K562 (cell line): ENCODE measurements around the gene FILIP1L. TPM values are rescaled to one million over a fixed set of nuclear protein-coding genes. Genes with fewer than 3 reads are reported as not detected.

ENCODE experiments used
- ATF7 ChIP-seq: fragments of 450-650 bp; IDR thresholded peaks from 2 replicates; pipeline ENCODE4 v1.7.1; 2014; ENCODE audit warnings: mild to moderate bottlenecking, moderate library complexity
- HIVEP1 ChIP-seq: fragments of 250-450 bp; sonication (Bioruptor Pico); IDR thresholded peaks from 2 replicates; pipeline ENCODE4 v1.4.0; 2020; ENCODE audit warnings: mild to moderate bottlenecking
- PURB ChIP-seq: sonication (generic); formaldehyde crosslinking; IDR thresholded peaks from 2 replicates; pipeline ENCODE4 v1.9.0; 2021; ENCODE audit warnings: low read depth, mild to moderate bottlenecking, missing genetic modification reagents
- REST ChIP-seq, 2 experiments: fragments of 450-650 bp; formaldehyde crosslinking in 1 of 2; IDR thresholded peaks; 2 replicates each; pipeline versions ENCODE4 v1.4.0 to v1.6.1; 2014 to 2020; ENCODE audit warnings: mild to moderate bottlenecking in 2 of 2, borderline replicate concordance in 1 of 2, low read depth in 1 of 2
- SRSF3 ChIP-seq: fragments of 200-400 bp; formaldehyde crosslinking; IDR thresholded peaks from 2 replicates; pipeline ENCODE4 v1.6.1; 2016; ENCODE audit warnings: mild to moderate bottlenecking, low read length, moderate library complexity; ENCODE audit not compliant: insufficient read depth
- ZFP1 ChIP-seq: fragments of 450-650 bp; formaldehyde crosslinking; IDR thresholded peaks from 2 replicates; pipeline ENCODE4 v1.4.0; 2020; ENCODE audit warnings: mild to moderate bottlenecking, mixed read lengths
- polyA plus RNA-seq, 8 experiments: library from polyadenylated mRNA; depleted of rRNA in 4 of 8; stranded (reverse) in 5 of 8; unstranded in 3 of 8; fragments of >200 nt; fragmentation: Nextera tagmentation in 2 of 8; fragmentation: Illumina TruSeq in 1 of 8; extraction: Ambion mirVana in 2 of 8; extraction: Trizol in 1 of 8; gene quantifications; 2 replicates each; pipeline versions ENCODE4 v1.2.1 to v1.2.3, GENCODE V29; 2011 to 2014; ENCODE audit warnings: inconsistent platforms in 1 of 8, missing spikeins in 1 of 8
- total RNA-seq, 7 experiments: library from RNA; depleted of rRNA in 6 of 7; stranded (reverse); fragments of >200 nt in 6 of 7; fragmentation: Illumina TruSeq in 2 of 7; extraction: Trizol in 2 of 7; gene quantifications; 2 replicates each; pipeline versions ENCODE4 v1.2.1 to v1.2.3, GENCODE V29; 2011 to 2021; ENCODE audit warnings: low replicate concordance in 1 of 7
- TF ChIP-seq, protein P1 (sequence below): IDR thresholded peaks from 3 replicates; pipeline ENCODE4 v1.6.1; 2011; ENCODE audit warnings: borderline replicate concordance, mild to moderate bottlenecking, moderate library complexity; ENCODE audit not compliant: insufficient read length; ENCODE audit errors: extremely low read depth
- TF ChIP-seq, protein P2 (sequence below), 2 experiments: fragments of 200-800 bp in 1 of 2; sonication (Bioruptor generic) in 1 of 2; sonication (generic) in 1 of 2; formaldehyde crosslinking in 1 of 2; IDR thresholded peaks in 1 of 2; conservative IDR thresholded peaks in 1 of 2; 2 replicates each; pipeline versions ENCODE4 v1.5.0 to v1.6.1; 2016 to 2020; ENCODE audit warnings: missing compliant biosample characterization in 1 of 2, missing genetic modification characterization in 1 of 2, missing genetic modification reagents in 1 of 2

The FILIP1L gene
- total and polyA plus RNA-seq, 9 of the 15 experiments (the other 6 are each of a cell fraction or from before 2014, with no cell fraction given): 0.50 to 2.1 (median 1.1) TPM

- TF ChIP-seq REST (IDR thresholded peaks at IDR 0.05; ENCODE audit: borderline replicate concordance): no peak
- no peak for TF ChIP-seq REST (CRISPR knock-in tag; IDR thresholded peaks at IDR 0.05; ENCODE audit: low read depth)
- TF ChIP-seq, protein P1, sequence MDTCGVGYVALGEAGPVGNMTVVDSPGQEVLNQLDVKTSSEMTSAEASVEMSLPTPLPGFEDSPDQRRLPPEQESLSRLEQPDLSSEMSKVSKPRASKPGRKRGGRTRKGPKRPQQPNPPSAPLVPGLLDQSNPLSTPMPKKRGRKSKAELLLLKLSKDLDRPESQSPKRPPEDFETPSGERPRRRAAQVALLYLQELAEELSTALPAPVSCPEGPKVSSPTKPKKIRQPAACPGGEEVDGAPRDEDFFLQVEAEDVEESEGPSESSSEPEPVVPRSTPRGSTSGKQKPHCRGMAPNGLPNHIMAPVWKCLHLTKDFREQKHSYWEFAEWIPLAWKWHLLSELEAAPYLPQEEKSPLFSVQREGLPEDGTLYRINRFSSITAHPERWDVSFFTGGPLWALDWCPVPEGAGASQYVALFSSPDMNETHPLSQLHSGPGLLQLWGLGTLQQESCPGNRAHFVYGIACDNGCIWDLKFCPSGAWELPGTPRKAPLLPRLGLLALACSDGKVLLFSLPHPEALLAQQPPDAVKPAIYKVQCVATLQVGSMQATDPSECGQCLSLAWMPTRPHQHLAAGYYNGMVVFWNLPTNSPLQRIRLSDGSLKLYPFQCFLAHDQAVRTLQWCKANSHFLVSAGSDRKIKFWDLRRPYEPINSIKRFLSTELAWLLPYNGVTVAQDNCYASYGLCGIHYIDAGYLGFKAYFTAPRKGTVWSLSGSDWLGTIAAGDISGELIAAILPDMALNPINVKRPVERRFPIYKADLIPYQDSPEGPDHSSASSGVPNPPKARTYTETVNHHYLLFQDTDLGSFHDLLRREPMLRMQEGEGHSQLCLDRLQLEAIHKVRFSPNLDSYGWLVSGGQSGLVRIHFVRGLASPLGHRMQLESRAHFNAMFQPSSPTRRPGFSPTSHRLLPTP: no peak
- no peak for TF ChIP-seq ZFP1
- TF ChIP-seq HIVEP1 (CRISPR knock-in tag): no peak
- TF ChIP-seq SRSF3: no peak
- TF ChIP-seq, protein P2, sequence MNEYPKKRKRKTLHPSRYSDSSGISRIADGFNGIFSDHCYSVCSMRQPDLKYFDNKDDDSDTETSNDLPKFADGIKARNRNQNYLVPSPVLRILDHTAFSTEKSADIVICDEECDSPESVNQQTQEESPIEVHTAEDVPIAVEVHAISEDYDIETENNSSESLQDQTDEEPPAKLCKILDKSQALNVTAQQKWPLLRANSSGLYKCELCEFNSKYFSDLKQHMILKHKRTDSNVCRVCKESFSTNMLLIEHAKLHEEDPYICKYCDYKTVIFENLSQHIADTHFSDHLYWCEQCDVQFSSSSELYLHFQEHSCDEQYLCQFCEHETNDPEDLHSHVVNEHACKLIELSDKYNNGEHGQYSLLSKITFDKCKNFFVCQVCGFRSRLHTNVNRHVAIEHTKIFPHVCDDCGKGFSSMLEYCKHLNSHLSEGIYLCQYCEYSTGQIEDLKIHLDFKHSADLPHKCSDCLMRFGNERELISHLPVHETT (CRISPR knock-in tag; conservative IDR thresholded peaks at IDR 0.05 in 1 of 2, IDR thresholded peaks at IDR 0.05 in 1 of 2): no peak
- no peak for TF ChIP-seq PURB (CRISPR knock-in tag)
- no peak for TF ChIP-seq ATF7
- TF ChIP-seq, all 486 proteins: peak for 0
These were observed 258.4 kb downstream of the FILIP1L start (continued) for GRCh38 chr3:99855900-99856299.
